Measurements from ENCODE around the gene HMGA1.

DNA sequence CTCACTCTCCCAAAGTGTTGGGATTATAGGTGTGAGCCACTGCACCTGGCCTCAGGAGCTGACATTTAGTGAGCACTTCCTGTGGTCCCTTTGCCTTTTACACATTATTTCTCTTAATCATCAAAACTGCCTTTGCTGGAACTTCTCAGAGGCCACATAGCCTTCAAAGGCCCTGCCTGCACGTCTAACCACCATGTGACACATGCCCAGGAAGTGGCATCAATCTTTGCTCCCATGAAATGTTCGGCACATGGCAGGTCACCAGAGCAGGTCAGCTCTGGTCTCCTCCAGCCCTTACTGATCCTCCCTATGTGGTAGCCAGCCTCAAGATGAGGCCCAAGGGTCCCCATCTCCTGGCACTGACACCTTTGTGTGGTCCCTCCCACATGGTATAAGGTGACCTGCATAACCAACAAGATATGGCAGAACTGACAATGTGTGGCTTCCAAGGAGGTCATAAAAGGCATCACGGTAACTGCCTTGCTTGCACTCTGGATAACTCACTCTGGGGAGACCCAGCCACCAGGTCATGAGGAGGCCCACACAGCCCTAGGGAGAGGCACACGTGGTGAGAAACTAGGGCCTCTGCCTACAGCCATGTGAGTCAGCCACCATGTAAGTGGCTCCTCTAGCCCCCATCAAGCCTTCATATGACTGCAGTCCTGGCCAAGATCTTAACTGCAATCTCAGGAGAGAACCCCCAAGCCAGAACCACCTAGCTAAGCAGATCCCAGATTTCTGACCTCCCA lies 28.8 kb upstream of the HMGA1 start:
- TF ChIP-seq, protein P1, sequence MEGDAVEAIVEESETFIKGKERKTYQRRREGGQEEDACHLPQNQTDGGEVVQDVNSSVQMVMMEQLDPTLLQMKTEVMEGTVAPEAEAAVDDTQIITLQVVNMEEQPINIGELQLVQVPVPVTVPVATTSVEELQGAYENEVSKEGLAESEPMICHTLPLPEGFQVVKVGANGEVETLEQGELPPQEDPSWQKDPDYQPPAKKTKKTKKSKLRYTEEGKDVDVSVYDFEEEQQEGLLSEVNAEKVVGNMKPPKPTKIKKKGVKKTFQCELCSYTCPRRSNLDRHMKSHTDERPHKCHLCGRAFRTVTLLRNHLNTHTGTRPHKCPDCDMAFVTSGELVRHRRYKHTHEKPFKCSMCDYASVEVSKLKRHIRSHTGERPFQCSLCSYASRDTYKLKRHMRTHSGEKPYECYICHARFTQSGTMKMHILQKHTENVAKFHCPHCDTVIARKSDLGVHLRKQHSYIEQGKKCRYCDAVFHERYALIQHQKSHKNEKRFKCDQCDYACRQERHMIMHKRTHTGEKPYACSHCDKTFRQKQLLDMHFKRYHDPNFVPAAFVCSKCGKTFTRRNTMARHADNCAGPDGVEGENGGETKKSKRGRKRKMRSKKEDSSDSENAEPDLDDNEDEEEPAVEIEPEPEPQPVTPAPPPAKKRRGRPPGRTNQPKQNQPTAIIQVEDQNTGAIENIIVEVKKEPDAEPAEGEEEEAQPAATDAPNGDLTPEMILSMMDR (IDR thresholded peaks at IDR 0.05; ENCODE audit: poor library complexity, severe bottlenecking): no peak
- TF ChIP-seq EZH2 (IDR thresholded peaks at IDR 0.05; ENCODE audit: borderline replicate concordance, insufficient read depth, low read length, poor library complexity, severe bottlenecking): no peak
- TF ChIP-seq SMC3 (conservative IDR thresholded peaks at IDR 0.05; ENCODE audit: poor library complexity): no peak
- TF ChIP-seq EP300 (conservative IDR thresholded peaks at IDR 0.05; ENCODE audit: poor library complexity, severe bottlenecking): no peak
- TF ChIP-seq, protein P2, sequence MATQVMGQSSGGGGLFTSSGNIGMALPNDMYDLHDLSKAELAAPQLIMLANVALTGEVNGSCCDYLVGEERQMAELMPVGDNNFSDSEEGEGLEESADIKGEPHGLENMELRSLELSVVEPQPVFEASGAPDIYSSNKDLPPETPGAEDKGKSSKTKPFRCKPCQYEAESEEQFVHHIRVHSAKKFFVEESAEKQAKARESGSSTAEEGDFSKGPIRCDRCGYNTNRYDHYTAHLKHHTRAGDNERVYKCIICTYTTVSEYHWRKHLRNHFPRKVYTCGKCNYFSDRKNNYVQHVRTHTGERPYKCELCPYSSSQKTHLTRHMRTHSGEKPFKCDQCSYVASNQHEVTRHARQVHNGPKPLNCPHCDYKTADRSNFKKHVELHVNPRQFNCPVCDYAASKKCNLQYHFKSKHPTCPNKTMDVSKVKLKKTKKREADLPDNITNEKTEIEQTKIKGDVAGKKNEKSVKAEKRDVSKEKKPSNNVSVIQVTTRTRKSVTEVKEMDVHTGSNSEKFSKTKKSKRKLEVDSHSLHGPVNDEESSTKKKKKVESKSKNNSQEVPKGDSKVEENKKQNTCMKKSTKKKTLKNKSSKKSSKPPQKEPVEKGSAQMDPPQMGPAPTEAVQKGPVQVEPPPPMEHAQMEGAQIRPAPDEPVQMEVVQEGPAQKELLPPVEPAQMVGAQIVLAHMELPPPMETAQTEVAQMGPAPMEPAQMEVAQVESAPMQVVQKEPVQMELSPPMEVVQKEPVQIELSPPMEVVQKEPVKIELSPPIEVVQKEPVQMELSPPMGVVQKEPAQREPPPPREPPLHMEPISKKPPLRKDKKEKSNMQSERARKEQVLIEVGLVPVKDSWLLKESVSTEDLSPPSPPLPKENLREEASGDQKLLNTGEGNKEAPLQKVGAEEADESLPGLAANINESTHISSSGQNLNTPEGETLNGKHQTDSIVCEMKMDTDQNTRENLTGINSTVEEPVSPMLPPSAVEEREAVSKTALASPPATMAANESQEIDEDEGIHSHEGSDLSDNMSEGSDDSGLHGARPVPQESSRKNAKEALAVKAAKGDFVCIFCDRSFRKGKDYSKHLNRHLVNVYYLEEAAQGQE (IDR thresholded peaks at IDR 0.05; ENCODE audit: borderline replicate concordance): no peak
- TF ChIP-seq MXI1 (conservative IDR thresholded peaks at IDR 0.05; ENCODE audit: poor library complexity, severe bottlenecking): no peak
- TF ChIP-seq TAF1 (IDR thresholded peaks at IDR 0.05; ENCODE audit: low read depth): no peak
- no peak for TF ChIP-seq POLR2AphosphoS5 (IDR thresholded peaks at IDR 0.05)
